GM18517 (cell line): ENCODE measurements around the gene MACF1.

Experiments used
- ATAC-seq: cut with Tn5 transposase; IDR thresholded peaks from one replicate; pipeline ENCODE4 v1.9.1; 2021; ENCODE audit warnings: mild to moderate bottlenecking, moderate library complexity; ENCODE audit not compliant: unreplicated experiment

Gene MACF1

DNA sequence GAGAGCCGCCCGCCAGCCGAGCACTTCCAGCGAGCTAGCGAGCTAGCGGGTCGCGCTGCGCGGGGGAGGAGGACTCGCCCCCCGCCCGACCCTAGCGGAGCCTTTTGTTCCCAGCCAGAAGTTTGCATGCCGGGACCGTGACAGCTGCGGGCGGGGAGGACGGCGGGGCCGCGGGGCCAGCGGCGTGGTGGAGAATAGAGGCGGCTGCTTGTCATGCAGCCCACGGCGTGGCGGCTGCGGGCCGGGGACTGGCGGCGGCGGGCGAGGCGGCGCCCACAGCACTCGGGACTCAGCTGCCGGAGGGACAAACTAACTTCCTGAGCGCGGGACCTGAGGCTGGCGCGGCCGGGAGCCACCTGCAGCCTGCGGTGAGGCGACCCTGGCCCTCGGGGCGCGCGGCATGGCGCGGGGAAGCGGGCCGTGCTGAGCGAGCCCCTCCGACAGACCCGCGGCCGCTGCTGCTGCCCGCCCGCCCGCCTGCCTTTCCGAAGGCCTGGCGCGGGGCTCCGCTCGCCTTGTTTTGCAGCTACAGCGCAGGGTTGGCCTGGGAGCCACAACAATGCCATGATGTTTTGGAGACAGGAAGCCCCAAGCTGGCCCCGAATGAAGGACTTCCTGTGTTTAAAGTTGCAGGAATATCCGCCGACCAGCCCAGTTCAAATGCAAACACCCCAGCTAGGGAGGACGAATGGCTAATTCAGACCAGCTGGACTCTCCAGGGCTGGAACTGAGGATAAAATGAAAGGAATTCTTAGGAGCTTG is 204.7 kb downstream of the MACF1 start:
- peak; percentile 33 for ATAC-seq

DNA sequence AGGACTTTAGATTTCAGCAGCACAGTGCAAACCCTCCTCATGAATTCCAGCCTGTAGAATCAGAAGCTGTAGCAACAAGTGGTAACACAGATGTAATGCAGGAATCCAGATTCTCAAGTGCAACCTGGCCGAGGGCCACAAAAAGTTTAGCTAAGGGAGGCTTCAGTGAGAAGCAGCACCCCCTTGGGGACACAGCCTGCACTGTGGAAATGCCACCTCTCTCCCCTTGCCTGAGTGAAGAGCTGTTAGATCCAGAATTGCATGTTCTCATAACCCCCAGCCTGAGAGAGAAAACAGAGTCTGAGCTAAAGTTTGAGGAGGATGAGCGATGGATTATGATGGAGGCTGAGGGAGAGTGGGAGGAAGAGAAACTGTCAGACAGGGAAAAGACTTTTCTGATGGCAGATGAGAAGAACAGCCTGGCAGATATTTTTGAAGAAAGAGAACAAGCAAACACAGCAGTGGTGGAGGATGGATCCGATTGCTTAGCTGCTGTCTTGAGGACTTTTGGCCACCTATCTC is 206.5 kb downstream of the MACF1 start:
- ATAC-seq: no peak

DNA sequence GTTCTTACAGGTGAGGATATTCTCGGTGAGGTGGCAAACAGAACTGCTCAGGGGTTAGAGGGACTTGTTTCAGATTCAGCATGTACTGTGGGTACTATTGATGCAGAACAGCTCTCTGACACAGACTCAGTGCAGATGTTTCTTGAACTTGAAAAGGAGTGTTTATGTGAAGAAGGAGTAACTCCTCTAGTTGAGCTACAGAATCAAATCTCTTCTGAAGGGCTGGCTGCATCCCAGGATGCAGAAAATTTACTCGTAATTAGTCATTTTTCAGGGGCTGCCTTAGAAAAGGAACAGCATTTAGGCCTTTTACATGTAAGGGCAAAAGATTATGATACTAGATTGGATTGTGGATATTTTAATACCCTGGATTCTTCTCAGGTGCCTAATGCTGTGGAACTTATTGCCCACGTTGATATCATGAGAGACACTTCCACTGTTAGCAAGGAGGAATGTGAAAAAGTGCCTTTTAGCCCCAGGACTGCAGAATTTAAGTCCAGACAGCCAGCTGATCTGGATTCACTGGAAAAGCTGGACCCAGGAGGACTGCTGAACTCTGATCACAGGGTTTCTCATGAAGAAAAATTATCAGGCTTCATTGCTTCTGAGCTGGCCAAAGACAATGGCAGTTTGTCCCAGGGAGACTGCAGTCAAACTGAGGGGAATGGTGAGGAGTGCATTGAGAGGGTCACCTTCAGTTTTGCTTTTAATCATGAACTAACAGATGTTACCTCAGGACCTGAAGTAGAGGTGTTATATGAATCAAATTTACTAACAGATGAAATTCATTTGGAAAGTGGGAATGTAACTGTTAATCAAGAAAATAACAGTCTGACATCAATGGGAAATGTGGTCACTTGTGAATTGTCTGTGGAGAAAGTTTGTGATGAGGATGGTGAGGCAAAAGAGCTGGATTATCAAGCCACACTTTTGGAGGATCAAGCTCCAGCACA is 207.3 kb downstream of the MACF1 start:
- no peak for ATAC-seq

DNA sequence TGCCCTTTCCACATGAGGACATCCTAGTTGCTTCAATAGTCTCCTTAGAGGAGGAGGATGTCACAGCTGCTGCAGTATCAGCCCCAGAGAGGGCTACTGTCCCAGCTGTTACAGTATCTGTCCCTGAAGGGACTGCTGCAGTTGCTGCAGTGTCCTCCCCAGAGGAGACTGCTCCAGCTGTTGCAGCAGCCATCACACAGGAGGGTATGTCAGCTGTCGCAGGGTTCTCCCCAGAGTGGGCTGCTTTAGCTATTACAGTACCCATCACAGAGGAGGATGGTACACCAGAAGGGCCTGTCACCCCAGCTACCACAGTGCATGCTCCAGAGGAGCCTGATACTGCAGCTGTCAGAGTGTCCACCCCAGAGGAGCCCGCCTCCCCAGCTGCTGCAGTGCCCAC is 208.4 kb downstream of the MACF1 start:
- no peak for ATAC-seq

DNA sequence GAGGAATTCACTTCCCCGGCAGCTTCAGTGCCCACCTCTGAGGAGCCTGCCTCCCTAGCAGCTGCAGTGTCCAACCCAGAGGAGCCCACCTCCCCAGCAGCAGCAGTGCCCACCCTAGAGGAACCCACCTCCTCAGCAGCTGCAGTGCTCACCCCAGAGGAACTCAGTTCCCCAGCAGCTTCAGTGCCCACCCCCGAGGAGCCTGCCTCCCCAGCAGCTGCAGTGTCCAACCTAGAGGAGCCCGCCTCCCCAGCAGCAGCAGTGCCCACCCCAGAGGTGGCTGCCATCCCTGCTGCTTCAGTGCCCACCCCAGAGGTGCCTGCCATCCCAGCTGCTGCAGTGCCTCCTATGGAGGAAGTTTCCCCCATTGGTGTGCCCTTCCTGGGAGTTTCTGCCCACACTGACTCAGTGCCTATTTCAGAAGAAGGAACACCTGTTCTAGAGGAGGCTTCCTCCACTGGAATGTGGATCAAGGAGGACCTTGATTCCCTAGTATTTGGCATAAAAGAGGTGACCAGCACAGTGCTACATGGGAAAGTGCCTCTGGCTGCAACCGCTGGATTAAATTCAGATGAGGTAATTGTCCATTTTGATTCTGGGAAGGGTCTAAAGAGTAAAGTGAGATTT is 209.5 kb downstream of the MACF1 start:
- no peak for ATAC-seq

DNA sequence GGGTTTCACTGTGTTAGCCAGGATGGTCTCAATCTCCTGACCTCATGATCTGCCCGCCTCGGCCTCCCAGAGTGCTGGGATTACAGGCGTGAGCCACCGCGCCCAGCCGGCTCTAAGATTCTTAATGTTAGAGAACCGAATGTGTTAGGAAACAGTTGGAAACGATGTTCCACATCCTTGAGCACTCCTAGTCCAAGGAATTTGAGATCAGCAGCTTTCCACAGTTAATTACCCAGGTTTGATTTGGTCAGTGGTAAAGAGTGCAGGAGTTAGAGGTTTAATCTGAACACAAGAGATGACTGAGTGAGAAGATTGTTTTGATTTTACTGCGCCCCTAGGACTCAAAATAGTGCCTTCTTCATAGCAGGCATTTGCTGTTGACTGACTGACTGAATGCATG is 211.1 kb downstream of the MACF1 start:
- no peak for ATAC-seq

DNA sequence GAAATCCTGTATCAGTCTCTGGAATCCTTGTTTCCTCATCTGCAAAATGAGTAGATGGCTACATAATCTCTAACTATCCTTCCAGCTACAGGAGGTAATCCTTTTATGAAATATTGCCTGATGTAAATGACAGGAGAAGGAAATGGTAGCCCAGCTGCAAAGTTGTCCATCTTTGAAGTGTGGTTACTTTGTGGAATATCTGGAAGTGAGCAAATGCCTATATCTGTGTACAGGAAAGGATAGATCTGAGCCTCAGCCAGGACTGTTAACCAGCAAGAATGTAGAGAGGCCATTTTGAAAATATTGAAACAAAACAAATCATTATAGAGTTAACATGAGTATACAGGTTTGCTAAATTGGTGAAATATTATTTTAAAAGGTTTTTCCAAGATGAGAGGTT is 212.1 kb downstream of the MACF1 start:
- no peak for ATAC-seq

DNA sequence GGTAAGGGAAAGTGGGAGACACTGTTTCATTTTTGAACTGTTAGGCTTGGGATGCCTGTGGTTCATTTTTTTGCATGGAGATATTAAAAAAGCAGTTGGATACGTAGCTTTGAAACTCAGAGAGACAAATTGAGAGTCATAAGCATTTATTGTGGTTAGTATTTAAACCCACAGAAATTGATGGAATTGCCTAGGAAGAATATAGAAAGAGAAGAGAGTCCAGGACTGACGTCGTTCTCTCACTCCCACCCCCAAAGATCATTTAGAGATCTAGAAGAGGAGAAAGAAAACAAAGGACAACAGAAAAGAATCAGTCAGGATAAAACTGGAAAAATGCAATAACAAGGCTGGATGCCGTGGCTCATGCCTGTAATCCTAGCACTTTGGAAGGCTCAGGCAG is 213.7 kb downstream of the MACF1 start:
- no peak for ATAC-seq

DNA sequence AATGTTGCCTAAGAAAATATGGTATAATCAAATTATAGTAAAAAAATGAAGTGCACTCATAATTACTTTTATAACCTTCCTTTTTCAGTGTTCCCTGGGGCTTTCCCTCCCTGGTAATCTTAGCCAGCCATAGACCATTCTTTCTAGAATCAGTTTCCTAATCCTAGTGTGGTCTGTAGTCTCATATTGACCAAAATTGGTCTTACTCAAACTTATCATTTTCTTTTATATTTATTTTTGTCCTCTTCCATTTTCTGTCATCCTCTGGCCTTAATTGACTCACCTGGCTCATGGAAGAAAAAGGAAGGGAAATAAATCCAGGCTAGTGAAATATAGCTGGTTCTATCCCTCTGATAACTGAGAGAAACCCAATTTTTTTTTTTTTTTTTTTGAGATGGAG is 216.0 kb downstream of the MACF1 start:
- ATAC-seq: no peak

DNA sequence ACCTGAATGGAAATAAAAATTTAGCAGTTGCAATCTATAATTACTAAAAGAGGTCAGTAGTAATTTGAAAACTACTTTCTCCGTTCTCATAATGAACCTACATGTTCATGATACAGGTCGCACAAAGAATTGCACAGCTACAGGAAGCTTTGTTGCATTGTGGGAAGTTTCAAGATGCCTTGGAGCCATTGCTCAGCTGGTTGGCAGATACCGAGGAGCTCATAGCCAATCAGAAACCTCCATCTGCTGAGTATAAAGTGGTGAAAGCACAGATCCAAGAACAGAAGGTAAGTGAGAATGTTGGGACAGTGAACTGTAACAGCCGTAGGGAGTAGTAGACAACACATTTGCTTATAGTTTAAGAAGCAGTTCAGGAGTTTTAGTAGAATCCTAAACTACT is 218.1 kb downstream of the MACF1 start:
- ATAC-seq: no peak

DNA sequence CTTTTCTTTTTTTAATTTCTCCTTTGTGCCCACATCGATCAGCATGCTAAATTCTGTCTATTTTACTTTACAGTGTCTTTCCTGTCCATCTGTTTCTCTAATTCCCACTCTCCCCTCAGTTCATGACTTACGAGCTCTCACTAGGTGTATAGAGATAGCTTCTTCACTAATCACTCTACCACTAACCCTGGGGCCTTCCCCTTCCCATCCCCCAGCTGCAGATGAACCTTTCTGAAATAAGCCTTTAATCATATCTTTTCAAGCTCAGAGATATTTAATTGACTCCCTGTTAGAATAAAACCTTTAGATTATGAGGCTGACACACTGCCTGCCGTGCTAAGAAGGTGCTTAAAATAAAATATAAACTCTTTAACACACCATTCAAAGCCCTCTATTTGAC is 220.7 kb downstream of the MACF1 start:
- no peak for ATAC-seq

DNA sequence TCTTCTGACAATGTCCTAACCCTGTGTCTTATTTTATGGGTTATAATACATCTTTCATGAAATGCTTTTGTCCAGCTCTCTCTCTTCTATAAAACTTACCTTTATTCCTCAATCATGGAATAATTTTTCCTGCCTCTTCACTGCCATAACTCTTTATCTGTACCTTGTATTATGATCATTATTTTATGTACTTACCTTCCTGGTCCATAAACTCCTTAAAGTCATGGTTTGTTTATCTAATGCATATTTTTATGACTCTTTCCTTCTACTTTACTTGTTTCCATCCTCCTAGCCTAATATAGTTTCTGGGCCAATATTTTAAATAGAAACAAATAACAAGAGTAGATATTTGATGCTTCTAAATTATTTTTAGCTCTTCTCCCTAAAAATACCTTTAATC is 221.1 kb downstream of the MACF1 start:
- ATAC-seq: no peak

DNA sequence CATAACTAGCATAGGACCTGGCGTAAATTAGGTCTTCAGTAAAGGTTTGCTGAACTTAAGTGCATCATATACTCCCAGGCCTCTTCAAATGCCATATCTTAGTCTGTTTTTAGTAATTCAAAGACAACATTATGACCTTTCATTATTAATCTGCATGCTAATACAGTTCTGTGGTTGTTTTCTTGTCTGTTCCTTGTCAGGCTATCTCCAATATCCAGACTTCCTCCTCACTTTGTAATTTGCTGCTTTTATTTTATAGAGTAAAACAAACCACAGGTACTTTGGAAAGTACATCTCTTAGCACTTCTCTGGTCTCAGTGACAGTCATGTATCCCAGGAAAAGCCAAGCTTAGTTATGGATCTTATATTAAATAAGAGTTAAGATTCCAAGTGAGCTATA is 221.9 kb downstream of the MACF1 start:
- no peak for ATAC-seq

DNA sequence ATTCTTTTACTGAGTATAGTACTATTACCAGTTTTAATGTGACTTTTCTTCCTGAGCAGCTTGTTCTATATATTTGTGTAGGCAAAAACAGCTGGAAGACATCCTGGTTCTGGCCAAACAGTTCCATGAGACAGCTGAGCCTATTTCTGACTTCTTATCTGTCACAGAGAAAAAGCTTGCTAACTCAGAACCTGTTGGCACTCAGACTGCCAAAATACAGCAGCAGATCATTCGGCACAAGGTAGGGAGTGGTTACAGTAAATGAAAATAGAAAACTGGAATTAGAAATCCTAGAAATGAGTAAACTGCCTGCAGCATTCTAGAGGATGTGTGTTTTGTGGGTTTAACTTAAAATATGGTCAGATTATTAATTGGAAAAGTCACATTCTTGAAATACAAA is 222.9 kb downstream of the MACF1 start:
- no peak for ATAC-seq

DNA sequence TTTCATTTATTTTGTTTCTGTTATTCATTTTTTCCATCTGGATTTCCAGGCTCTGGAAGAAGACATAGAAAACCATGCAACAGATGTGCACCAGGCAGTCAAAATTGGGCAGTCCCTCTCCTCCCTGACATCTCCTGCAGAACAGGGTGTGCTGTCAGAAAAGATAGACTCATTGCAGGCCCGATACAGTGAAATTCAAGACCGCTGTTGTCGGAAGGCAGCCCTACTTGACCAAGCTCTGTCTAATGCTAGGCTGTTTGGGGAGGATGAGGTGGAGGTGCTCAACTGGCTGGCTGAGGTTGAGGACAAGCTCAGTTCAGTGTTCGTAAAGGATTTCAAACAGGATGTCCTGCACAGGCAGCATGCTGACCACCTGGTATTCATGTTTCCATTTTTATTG is 223.4 kb downstream of the MACF1 start:
- no peak for ATAC-seq

DNA sequence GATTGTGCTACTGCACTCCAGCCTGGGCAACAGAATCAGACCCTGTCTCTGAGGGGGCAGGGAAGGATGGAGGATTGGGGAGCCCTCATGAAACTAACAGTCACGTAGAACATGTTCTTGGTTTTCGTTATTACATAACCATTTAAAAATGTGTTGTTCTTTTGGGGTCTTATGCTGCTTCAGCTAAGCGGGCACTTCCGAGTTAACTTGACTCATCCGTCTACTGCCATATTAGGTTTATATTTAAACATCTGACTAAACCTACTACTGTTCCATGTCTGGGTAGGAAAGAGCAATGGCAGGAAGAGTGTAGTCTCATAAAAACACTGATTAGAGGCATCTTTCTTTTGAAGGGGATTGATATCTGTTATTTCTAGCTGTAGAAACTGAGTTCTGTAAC is 227.4 kb downstream of the MACF1 start:
- ATAC-seq: no peak

DNA sequence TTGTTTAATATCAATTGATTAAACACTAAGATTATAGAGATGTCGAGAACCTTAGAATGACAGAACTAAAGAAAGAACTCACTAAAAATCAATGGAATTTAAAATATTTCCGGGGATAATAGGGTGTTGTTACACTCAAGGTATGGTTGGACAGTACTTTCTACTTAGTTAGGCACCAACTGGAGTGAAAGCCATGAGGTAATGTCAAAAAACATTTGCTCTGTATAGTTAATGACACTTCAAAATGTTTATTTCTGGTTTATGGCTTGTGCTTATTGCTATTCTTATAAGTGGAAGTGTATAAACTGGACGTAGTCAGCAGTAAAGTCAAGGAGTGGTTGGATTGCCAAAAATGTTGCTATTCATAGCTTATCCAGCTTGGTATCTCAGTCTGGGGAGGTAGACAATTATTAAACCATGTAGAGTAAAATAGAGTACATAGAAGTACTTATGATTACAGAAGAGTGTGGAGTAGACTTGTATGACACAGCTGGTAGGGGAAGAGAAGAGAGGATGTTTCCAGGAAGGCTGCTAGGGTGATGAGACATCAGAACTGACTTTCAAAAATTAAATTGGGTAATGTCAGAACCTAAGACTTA is 230.4 kb downstream of the MACF1 start:
- ATAC-seq: no peak

DNA sequence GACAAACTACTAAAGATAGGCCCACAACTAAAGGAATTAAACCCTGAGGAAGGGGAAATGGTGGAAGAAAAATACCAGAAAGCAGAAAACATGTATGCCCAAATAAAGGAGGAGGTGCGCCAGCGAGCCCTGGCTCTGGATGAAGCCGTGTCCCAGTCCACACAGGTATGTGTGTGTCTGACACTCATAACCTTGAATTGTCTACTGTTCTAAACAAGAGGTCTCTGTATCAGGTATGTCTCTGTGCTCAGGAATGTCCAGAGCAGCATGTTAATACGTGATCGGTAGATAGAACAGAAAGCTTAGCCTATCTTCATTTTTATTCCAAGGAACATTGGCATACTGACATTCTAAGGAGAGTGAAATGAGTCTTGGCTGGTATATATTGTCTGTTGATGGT is 231.1 kb downstream of the MACF1 start:
- ATAC-seq: no peak

DNA sequence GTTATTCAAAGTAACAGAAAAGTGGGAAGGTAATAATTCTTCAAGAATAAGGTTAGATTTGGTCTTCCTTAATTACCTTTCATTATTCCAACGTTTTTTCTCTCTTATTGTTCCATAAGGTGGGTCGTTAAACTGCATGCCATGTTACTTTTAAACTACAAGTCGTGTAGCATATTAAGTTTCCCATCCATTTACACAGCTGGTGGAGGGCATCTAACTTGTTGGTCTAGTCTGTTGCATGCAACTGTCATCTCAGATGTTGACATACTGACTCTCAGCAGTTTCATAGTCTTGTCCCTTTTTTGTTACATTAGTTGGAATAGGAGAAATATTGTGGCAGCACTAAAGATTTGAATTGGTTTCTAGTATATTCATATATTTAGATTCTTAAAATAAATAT is 232.3 kb downstream of the MACF1 start:
- ATAC-seq: no peak

DNA sequence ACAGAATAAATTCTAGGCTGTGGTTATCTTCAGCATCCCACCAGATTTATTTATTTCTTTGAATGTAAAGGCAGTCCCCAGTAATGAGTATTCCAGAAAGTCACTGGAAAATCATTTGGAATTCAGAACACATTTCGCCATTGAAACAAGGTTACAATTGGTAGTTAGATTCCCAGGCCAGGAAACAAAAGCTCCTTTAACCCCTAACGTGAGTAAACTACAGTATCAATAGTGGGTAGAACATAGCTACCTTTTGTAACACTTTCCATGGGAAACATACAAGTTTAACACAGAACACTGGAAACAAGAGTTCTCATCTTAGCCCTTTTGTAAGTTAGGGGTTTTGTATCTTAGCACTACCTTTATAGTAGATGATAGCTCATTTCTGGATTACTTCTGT is 233.5 kb downstream of the MACF1 start:
- no peak for ATAC-seq

DNA sequence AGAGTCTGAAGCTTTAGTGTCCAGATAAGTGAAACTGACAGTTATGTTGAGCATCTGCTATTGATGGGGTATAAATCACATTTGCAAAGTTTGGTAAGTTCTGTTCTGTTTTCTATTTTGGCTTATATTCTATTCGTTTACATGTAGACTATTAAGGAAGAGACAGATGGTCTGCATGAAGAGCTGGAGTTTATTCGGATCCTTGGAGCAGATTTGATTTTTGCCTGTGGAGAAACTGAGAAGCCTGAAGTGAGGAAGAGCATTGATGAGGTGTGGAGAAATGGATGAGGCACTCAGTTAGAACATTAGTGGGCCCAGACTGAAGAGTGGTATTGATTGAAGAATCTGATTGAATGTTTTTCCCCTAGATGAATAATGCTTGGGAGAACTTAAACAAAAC is 236.4 kb downstream of the MACF1 start:
- no peak for ATAC-seq
